Fibroblast of skin of back (primary cell): Measurements from ENCODE around the gene MIS12.

Experiments
- DNase-seq: peaks from one replicate; pipeline ENCODE4 v3.0.0-alpha.2; 2013

MIS12 gene

GRCh38 chr17:5536866-5537650 is 50.7 kb downstream of the MIS12 start:
- DNase-seq: peak; percentile 20

- no peak for DNase-seq
Measured at GRCh38 chr17:5539286-5539685, 52.9 kb downstream of the MIS12 start.

- no peak for DNase-seq
Measured at GRCh38 chr17:5540321-5540720, 54.0 kb downstream of the MIS12 start.
